Ovary (tissue), 3 donors: ENCODE data around the gene CHMP4B.

Experiments used
- POLR2A ChIP-seq: fragments of 450-650 bp; IDR thresholded peaks from one replicate; pipeline ENCODE4 v1.6.1; 2017; ENCODE audit warnings: antibody characterized with exemption, mild to moderate bottlenecking, moderate library complexity
- TF ChIP-seq, protein P1 (sequence below), 3 donors: fragments of 450-650 bp in 2 of 3; fragments of 200-600 bp in 1 of 3; IDR thresholded peaks; one replicate each; pipeline versions ENCODE4 v1.5.1 to v1.8.0; 2016 to 2022; ENCODE audit warnings: antibody characterized with exemption in 3 of 3, mild to moderate bottlenecking in 1 of 3
- donor health status: DM: no; HTN: no; CAD: no.

DNA sequence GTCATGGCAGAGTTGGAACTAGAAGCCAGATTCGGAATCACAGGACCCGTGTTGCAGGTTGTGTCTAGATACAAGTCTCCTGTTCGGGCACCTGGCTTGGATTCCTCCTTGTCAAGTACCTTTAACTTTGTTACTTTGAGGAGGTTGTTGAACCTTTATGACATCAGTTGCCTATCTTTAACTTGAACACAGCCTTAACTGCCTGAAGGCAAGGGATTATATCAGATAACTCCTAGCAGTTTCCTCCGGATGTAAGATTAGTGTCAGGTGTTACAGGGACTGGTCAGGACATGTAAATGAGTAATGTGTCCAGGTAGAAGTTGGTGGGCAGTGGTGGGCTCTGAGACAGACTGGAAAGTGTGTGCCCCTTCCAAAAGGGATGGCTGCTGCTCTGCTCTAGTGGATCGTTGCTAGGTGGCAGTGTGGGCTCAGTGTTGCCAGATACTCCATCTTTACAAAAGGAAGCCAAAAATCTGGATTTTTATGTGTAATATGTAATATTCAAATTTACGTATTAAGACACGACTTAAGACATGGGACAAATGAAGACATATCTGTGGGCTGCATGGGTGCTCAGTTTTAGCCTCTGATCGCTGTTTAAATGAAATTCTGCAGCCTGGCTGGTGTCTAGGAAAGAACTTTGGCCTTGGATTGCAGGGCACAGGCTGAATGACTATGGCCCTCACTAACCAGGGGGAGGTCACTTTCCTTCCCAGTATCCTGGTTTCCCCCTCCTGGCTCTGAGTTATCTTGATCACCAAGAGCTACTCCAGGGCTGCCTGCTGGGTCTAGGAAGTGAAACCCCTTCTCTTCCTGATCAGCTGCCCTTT is 27.1 kb downstream of the CHMP4B start:
- TF ChIP-seq POLR2A = no peak
- TF ChIP-seq, protein P1, sequence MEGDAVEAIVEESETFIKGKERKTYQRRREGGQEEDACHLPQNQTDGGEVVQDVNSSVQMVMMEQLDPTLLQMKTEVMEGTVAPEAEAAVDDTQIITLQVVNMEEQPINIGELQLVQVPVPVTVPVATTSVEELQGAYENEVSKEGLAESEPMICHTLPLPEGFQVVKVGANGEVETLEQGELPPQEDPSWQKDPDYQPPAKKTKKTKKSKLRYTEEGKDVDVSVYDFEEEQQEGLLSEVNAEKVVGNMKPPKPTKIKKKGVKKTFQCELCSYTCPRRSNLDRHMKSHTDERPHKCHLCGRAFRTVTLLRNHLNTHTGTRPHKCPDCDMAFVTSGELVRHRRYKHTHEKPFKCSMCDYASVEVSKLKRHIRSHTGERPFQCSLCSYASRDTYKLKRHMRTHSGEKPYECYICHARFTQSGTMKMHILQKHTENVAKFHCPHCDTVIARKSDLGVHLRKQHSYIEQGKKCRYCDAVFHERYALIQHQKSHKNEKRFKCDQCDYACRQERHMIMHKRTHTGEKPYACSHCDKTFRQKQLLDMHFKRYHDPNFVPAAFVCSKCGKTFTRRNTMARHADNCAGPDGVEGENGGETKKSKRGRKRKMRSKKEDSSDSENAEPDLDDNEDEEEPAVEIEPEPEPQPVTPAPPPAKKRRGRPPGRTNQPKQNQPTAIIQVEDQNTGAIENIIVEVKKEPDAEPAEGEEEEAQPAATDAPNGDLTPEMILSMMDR (IDR thresholded peaks at IDR 0.05) = no peak
